HCT116 (cell line): Measurements from ENCODE around the gene CTXND1. TPM values are rescaled to one million over a fixed set of nuclear protein-coding genes. Genes with fewer than 3 reads are reported as not detected.

Experiments used
- ATAC-seq: fragments of 200-7000 bp; cut with Tn5 transposase; 2 replicates; pipeline ENCODE4 v1.9.1; 2020; ENCODE audit warnings: mild to moderate bottlenecking, moderate library complexity
- BruUV-seq: library from RNA; stranded (reverse); fragments of 400-500 nt; replicated peaks from 2 replicates; lab custom pipeline; 2021; lab: Mats Ljungman, UMichigan
- CTCF ChIA-PET: fragments of 300-600 bp; sonication (Branson Sonifier 250); formaldehyde crosslinking; loops from one replicate; lab custom pipeline; 2021; ENCODE audit warnings: antibody characterized with exemption; lab: Charles Lee
- POLR2A ChIA-PET: fragments of 300-600, 350-600 bp; sonication (Branson Sonifier 250); formaldehyde crosslinking; loops from one replicate; lab custom pipeline; 2021; ENCODE audit warnings: antibody characterized with exemption; lab: Charles Lee
- RAD21 ChIA-PET, 2 experiments: fragments of 300-600 bp; sonication (Branson Sonifier 250); formaldehyde crosslinking; loops; one replicate each; lab custom pipeline; 2023; ENCODE audit warnings: low total read pairs in 2 of 2; ENCODE audit not compliant: uncharacterized antibody in 2 of 2, unreplicated experiment in 2 of 2, low non-redundant PET in 1 of 2; lab: Charles Lee
- DNase-seq: peaks from one replicate; pipeline ENCODE4 v3.0.0-alpha.2; 2010; ENCODE audit warnings: low read depth, low spot score
- H2AFZ ChIP-seq: fragments of 200-600 bp; shearing (Covaris generic), sonication (generic); 2 replicates; pipeline ENCODE4 v1.6.1; 2017; ENCODE audit warnings: low read depth, mixed run types, mixed read lengths, antibody characterized with exemption, low read length; ENCODE audit not compliant: poor library complexity, severe bottlenecking
- H3K27ac ChIP-seq: 2 replicates; pipeline ENCODE4 v1.5.1; 2012; ENCODE audit warnings: low read depth, low read length
- H3K27me3 ChIP-seq: fragments of 200-600 bp; sonication (generic); 2 replicates; pipeline ENCODE4 v1.6.1; 2016; ENCODE audit warnings: mixed run types, low read length, mixed read lengths; ENCODE audit not compliant: insufficient read depth
- H3K36me3 ChIP-seq, 2 experiments: fragments of 200-500 bp in 1 of 2; fragments of 200-600 bp in 1 of 2; sonication (Bioruptor generic) in 1 of 2; sonication (generic) in 1 of 2; 2 replicates each; pipeline versions ENCODE4 v1.5.1 to v1.6.1; 2014 to 2016; ENCODE audit warnings: low read length in 2 of 2, inconsistent platforms in 1 of 2, mixed read lengths in 1 of 2, mixed run types in 1 of 2; ENCODE audit not compliant: insufficient read depth in 2 of 2, control insufficient read depth in 1 of 2
- H3K4me1 ChIP-seq, 2 experiments: fragments of 200-600 bp in 1 of 2; sonication (generic) in 1 of 2; 2 replicates each; pipeline versions ENCODE4 v1.5.1 to v1.6.1; 2012 to 2017; ENCODE audit warnings: low read length in 2 of 2, inconsistent platforms in 1 of 2, mild to moderate bottlenecking in 1 of 2, mixed read lengths in 1 of 2, mixed run types in 1 of 2, moderate library complexity in 1 of 2; ENCODE audit not compliant: insufficient read depth in 2 of 2, control insufficient read depth in 1 of 2
- H3K4me2 ChIP-seq: fragments of 200-600 bp; sonication (generic); 2 replicates; pipeline ENCODE4 v1.6.1; 2017; ENCODE audit warnings: mixed run types, low read length, mixed read lengths
- H3K4me3 ChIP-seq, 2 experiments: fragments of 200-600 bp in 1 of 2; sonication (generic) in 1 of 2; replicated peaks in 1 of 2; 2 replicates each; pipeline ENCODE4 v1.5.1; 2011 to 2016; ENCODE audit warnings: low read length in 2 of 2, control low read depth in 1 of 2, low read depth in 1 of 2, mild to moderate bottlenecking in 1 of 2, mixed read lengths in 1 of 2, mixed run types in 1 of 2
- H3K79me2 ChIP-seq: fragments of 200-600 bp; sonication (generic); 2 replicates; pipeline ENCODE4 v1.6.1; 2017; ENCODE audit warnings: mild to moderate bottlenecking, mixed run types, low read length, moderate library complexity, mixed read lengths; ENCODE audit not compliant: insufficient read depth
- H3K9ac ChIP-seq: fragments of 200-600 bp; sonication (generic); 2 replicates; pipeline ENCODE4 v1.6.1; 2016; ENCODE audit warnings: low read length, mixed read lengths
- H3K9me2 ChIP-seq: fragments of 200-600 bp; sonication (generic), shearing (Covaris generic); 2 replicates; pipeline ENCODE4 v1.6.1; 2017; ENCODE audit warnings: mixed run types, mild to moderate bottlenecking, moderate library complexity; ENCODE audit not compliant: insufficient read depth
- H3K9me3 ChIP-seq, 2 experiments: fragments of 200-500 bp in 1 of 2; fragments of 200-600 bp in 1 of 2; sonication (Bioruptor generic) in 1 of 2; sonication (generic) in 1 of 2; 2 replicates each; pipeline ENCODE4 v1.6.1; 2014 to 2017; ENCODE audit warnings: low read length in 2 of 2, mixed read lengths in 2 of 2, inconsistent platforms in 1 of 2, low read depth in 1 of 2, mild to moderate bottlenecking in 1 of 2, mixed run types in 1 of 2, moderate library complexity in 1 of 2; ENCODE audit not compliant: control insufficient read depth in 1 of 2, insufficient read depth in 1 of 2
- H4K20me1 ChIP-seq: fragments of 200-600 bp; sonication (generic), shearing (Covaris generic); 2 replicates; pipeline ENCODE4 v1.6.1; 2017; ENCODE audit warnings: mixed run types, mild to moderate bottlenecking, moderate library complexity; ENCODE audit not compliant: insufficient read depth
- EGR1 ChIP-seq: IDR thresholded peaks from 2 replicates; pipeline ENCODE4 v1.6.1; 2012; ENCODE audit warnings: low read depth
- ELF1 ChIP-seq: IDR thresholded peaks from 2 replicates; pipeline ENCODE4 v1.6.1; 2012; ENCODE audit warnings: low read depth, borderline replicate concordance
- EZH2 ChIP-seq: fragments of 200-600 bp; sonication (generic); IDR thresholded peaks from 2 replicates; pipeline ENCODE4 v1.6.1; 2017; ENCODE audit warnings: antibody characterized with exemption, mixed run types
- EZH2phosphoT487 ChIP-seq: fragments of 200-600 bp; IDR thresholded peaks from 2 replicates; pipeline ENCODE4 v1.6.1; 2018; ENCODE audit warnings: antibody characterized with exemption, borderline replicate concordance
- POLR2AphosphoS5 ChIP-seq: IDR thresholded peaks from 2 replicates; pipeline ENCODE4 v1.6.1; 2011; ENCODE audit warnings: mild to moderate bottlenecking, low read depth, low read length, moderate library complexity
- SIN3A ChIP-seq: IDR thresholded peaks from 2 replicates; pipeline ENCODE4 v1.6.1; 2012; ENCODE audit warnings: low read depth
- SP1 ChIP-seq: IDR thresholded peaks from 2 replicates; pipeline ENCODE4 v1.6.1; 2012; ENCODE audit warnings: low read depth
- SRF ChIP-seq: IDR thresholded peaks from 2 replicates; pipeline ENCODE4 v1.6.1; 2012; ENCODE audit warnings: low read depth
- ZFX ChIP-seq: fragments of 450-650 bp; IDR thresholded peaks from 2 replicates; pipeline ENCODE4 v1.6.1; 2017
- ZNF274 ChIP-seq: fragments of 200-500 bp; sonication (Bioruptor generic); IDR thresholded peaks from 2 replicates; pipeline ENCODE4 v1.6.1; 2014; ENCODE audit warnings: mild to moderate bottlenecking, low read depth, low read length, inconsistent platforms
- intact Hi-C: fragments of 100-400 bp; cut with micrococcal nuclease; formaldehyde crosslinking; loops from 2 replicates; pipeline ENCODE4 v1.10.0; 2022
- total RNA-seq: library from RNA; stranded (reverse); gene quantifications from one replicate; pipeline ENCODE4 v1.2.1, GENCODE V29; 2021; ENCODE audit not compliant: unreplicated experiment
- TF ChIP-seq, protein P1 (sequence below): IDR thresholded peaks from 2 replicates; pipeline ENCODE4 v1.6.1; 2012
- TF ChIP-seq, protein P2 (sequence below): IDR thresholded peaks from 2 replicates; pipeline ENCODE4 v1.6.1; 2012; ENCODE audit warnings: low read depth
- TF ChIP-seq, protein P3 (sequence below): IDR thresholded peaks from 2 replicates; pipeline ENCODE4 v1.6.1; 2011; ENCODE audit warnings: mild to moderate bottlenecking, low read length, moderate library complexity; ENCODE audit not compliant: insufficient replicate concordance; ENCODE audit errors: extremely low read depth

CTXND1 gene
- total RNA-seq, 1 experiment from 2014 or later, result not detected

DNA sequence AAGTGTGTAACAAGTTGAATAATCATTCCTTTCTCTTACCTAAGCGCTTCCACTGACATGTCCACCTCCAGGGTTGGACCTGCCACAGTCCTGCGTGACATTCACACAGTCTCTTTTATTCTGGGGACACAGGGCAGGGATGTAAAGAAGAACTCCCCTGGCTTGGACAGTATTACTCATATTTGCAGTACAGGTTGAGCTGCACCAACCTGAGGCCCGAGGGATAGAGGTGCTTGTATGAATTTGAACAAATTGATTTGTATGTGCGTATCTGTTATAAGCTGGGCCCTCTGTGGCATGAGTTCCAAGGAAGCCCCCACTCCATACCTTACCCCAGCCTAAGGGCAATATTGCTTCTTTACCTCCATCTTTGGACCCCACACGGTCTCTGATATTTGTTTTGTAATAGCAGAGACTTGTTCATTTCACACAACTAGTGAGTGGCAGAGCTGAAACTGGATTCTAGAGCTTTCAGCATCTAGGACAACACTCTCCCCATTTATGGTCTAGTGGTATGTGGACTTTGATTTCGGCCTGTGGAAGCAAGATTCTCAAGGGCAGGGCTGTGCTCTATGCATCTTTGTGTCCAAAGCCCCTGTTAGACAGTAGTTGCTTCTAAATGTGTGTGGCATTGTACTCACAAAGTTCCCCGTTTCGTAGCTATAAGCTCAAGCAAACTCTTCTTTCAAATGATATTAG, 60.0 kb downstream of the CTXND1 start:
- BruUV-seq, result no TSS peak
- Histone ChIP-seq H4K20me1 (no peaks in the 10 kb centered on the region), H3K9me3 (no peaks in the 10 kb centered on the region), H3K27me3 (no peaks in the 10 kb centered on the region), H3K4me3 (no peak overlapping the region), H2AFZ (no peak overlapping the region), H3K9me2 (no peaks in the 10 kb centered on the region), H3K4me2 (no peak overlapping the region), H3K36me3 (no peaks in the 10 kb centered on the region), H3K9ac (no peak overlapping the region), H3K79me2 (no peaks in the 10 kb centered on the region)
- POLR2A ChIA-PET, result no interaction called here
- intact Hi-C loops, result no loop called here
- TF ChIP-seq, protein P1, sequence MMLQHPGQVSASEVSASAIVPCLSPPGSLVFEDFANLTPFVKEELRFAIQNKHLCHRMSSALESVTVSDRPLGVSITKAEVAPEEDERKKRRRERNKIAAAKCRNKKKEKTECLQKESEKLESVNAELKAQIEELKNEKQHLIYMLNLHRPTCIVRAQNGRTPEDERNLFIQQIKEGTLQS, result no peak
- TF ChIP-seq EZH2, result no peak
- TF ChIP-seq, protein P2, sequence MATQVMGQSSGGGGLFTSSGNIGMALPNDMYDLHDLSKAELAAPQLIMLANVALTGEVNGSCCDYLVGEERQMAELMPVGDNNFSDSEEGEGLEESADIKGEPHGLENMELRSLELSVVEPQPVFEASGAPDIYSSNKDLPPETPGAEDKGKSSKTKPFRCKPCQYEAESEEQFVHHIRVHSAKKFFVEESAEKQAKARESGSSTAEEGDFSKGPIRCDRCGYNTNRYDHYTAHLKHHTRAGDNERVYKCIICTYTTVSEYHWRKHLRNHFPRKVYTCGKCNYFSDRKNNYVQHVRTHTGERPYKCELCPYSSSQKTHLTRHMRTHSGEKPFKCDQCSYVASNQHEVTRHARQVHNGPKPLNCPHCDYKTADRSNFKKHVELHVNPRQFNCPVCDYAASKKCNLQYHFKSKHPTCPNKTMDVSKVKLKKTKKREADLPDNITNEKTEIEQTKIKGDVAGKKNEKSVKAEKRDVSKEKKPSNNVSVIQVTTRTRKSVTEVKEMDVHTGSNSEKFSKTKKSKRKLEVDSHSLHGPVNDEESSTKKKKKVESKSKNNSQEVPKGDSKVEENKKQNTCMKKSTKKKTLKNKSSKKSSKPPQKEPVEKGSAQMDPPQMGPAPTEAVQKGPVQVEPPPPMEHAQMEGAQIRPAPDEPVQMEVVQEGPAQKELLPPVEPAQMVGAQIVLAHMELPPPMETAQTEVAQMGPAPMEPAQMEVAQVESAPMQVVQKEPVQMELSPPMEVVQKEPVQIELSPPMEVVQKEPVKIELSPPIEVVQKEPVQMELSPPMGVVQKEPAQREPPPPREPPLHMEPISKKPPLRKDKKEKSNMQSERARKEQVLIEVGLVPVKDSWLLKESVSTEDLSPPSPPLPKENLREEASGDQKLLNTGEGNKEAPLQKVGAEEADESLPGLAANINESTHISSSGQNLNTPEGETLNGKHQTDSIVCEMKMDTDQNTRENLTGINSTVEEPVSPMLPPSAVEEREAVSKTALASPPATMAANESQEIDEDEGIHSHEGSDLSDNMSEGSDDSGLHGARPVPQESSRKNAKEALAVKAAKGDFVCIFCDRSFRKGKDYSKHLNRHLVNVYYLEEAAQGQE, result no peak
- TF ChIP-seq, protein P3, sequence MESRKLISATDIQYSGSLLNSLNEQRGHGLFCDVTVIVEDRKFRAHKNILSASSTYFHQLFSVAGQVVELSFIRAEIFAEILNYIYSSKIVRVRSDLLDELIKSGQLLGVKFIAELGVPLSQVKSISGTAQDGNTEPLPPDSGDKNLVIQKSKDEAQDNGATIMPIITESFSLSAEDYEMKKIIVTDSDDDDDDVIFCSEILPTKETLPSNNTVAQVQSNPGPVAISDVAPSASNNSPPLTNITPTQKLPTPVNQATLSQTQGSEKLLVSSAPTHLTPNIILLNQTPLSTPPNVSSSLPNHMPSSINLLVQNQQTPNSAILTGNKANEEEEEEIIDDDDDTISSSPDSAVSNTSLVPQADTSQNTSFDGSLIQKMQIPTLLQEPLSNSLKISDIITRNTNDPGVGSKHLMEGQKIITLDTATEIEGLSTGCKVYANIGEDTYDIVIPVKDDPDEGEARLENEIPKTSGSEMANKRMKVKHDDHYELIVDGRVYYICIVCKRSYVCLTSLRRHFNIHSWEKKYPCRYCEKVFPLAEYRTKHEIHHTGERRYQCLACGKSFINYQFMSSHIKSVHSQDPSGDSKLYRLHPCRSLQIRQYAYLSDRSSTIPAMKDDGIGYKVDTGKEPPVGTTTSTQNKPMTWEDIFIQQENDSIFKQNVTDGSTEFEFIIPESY, result no peak
- TF ChIP-seq SP1, result no peak
- no peak for TF ChIP-seq POLR2AphosphoS5
- TF ChIP-seq SIN3A, result no peak
- no peak for TF ChIP-seq EGR1
- TF ChIP-seq ELF1, result no peak
- no peak for TF ChIP-seq ZFX
- no peak for TF ChIP-seq EZH2phosphoT487
- no peak for TF ChIP-seq SRF
- TF ChIP-seq ZNF274, result no peak
- TF ChIP-seq, all 23 proteins: peak for 0
- ATAC-seq (no peak), DNase-seq (no peak)
- 0 out of 4 replicates have a peak, but pooled peaks cover 0 to 6% of the 10 kb centered on the region in 2 experiments for H3K4me1 ChIP-seq
- ChIA-PET RAD21 (no interaction called here), CTCF (no interaction called here)
- no peak overlapping the region for H3K27ac ChIP-seq
